ENCODE data around the gene MRPS11. TPM values are rescaled to one million over a fixed set of nuclear protein-coding genes. Genes with fewer than 3 reads are reported as not detected.

Gene MRPS11
- total RNA-seq, 1 experiment from 2014 or later, result 63.9 TPM

DNA sequence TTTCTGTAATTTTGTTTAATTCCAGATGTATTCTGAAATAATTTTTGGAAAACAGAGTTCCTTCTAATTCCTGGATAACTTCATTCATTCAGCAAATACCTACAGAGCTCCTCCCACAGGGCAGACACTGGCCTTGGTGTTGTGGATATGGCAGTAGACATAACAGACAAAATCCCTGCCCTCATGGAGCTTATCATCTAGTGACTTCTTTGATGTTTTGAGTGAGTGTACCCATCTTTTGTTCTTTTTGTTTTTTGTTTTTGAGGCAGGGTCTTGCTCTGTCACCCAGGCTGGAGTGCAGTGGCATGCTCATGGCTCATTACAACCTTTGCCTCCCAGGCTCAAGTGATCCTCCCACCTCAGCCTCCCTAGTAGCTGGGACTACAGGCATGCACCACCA lies 57.9 kb downstream of the MRPS11 start:
- BruUV-seq (replicated peaks), result no TSS peak
- ChIA-PET POLR2A (no interaction called here), CTCF (interaction anchor here (0.6 kb wide), 2 partner anchors 23 to 1124 kb away, joined by 3 read pairs; no protein-coding TSS in a partner anchor)
- no peaks in the 10 kb centered on the region for H3K27me3 Mint-ChIP-seq (ENCODE audit: insufficient read depth, unreplicated experiment)
- H3K4me1 Mint-ChIP-seq (ENCODE audit: insufficient read depth, unreplicated experiment), result no peaks in the 10 kb centered on the region
- H3K27ac Mint-ChIP-seq (ENCODE audit: low read depth, unreplicated experiment), result no peak overlapping the region
- H3K4me3 Mint-ChIP-seq (ENCODE audit: unreplicated experiment), result no peak overlapping the region
- TF ChIP-seq, protein P1, sequence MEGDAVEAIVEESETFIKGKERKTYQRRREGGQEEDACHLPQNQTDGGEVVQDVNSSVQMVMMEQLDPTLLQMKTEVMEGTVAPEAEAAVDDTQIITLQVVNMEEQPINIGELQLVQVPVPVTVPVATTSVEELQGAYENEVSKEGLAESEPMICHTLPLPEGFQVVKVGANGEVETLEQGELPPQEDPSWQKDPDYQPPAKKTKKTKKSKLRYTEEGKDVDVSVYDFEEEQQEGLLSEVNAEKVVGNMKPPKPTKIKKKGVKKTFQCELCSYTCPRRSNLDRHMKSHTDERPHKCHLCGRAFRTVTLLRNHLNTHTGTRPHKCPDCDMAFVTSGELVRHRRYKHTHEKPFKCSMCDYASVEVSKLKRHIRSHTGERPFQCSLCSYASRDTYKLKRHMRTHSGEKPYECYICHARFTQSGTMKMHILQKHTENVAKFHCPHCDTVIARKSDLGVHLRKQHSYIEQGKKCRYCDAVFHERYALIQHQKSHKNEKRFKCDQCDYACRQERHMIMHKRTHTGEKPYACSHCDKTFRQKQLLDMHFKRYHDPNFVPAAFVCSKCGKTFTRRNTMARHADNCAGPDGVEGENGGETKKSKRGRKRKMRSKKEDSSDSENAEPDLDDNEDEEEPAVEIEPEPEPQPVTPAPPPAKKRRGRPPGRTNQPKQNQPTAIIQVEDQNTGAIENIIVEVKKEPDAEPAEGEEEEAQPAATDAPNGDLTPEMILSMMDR (IDR thresholded peaks at IDR 0.05; ENCODE audit: unreplicated experiment), result no peak
- no peak for DNase-seq (ENCODE audit: unreplicated experiment)
- H3K36me3 Mint-ChIP-seq (ENCODE audit: insufficient read depth, unreplicated experiment), result peaks cover 29% of the 10 kb centered on the region
- no peaks in the 10 kb centered on the region for H3K9me3 Mint-ChIP-seq (ENCODE audit: unreplicated experiment)
- intact Hi-C loops (cut with micrococcal nuclease), result no loop called here

DNA sequence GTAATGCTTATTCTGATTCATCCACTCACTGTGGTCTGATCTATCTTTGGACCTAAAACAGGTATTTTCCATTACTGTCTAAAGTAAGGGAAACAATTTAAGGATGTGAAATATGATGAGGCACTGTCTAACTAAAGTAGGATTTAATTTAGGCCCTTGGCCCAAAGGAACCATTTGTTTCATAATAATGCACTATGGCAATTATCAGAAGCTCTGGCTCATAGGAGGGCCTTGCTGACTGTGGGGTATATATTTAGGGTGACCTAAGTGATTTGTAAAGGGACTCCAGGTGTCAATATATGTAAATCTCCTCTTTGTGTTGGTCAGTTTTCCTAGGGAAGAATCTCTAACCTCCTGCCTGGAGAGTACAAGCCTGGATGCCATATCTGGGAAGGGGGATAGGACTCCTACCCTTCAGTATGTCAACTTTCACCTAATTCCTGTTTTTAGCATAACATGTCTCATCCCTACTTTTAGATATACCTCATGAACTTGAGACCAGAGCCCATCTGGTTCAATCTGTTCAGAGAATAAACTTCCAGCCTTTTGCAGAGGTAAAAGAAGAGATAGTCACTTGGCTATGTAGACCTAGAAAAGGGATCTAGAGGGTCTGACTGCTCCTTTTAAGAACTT lies 58.9 kb downstream of the MRPS11 start:
- TF ChIP-seq, protein P1 (IDR thresholded peaks at IDR 0.05; ENCODE audit: unreplicated experiment), result no peak
- Mint-ChIP-seq H3K4me1 (ENCODE audit: insufficient read depth, unreplicated experiment) (no peaks in the 10 kb centered on the region), H3K27me3 (ENCODE audit: insufficient read depth, unreplicated experiment) (no peaks in the 10 kb centered on the region), H3K27ac (ENCODE audit: low read depth, unreplicated experiment) (no peak overlapping the region), H3K4me3 (ENCODE audit: unreplicated experiment) (no peak overlapping the region), H3K9me3 (ENCODE audit: unreplicated experiment) (no peaks in the 10 kb centered on the region), H3K36me3 (ENCODE audit: insufficient read depth, unreplicated experiment) (peaks cover 38% of the 10 kb centered on the region)
- BruUV-seq (replicated peaks), result no TSS peak
- DNase-seq (ENCODE audit: unreplicated experiment), result no peak
- ChIA-PET POLR2A (no interaction called here), CTCF (no interaction called here)
- intact Hi-C loops (cut with micrococcal nuclease), result no loop called here

DNA sequence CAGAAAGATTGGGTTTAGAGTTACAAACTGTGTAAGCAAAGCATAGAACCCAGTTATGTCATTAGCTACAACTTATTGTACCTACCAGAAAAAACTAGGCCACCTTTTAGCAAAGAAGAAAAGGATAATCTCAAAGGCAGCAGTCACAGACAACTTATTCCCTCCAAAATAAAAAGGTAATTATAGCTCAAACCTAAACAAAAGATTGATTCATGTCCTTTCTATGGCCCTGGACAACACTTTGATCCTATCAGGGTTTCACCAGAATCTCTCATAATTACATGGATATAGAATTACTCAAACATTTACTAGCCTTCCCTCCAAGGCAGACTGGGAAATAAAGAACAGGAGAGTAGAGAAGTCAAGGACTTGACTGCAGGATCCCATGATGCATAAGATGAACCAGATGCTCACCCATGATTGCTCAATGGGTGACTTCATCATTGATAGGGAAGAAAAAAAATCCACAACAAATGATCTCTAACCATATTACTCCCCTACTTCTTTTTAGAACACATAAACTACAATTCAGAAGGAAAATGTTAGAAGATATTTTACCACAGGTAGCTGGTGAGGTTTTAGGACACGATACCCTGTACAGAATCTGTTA lies 61.6 kb downstream of the MRPS11 start:
- Mint-ChIP-seq H3K4me1 (ENCODE audit: insufficient read depth, unreplicated experiment) (no peaks in the 10 kb centered on the region), H3K4me3 (ENCODE audit: unreplicated experiment) (no peak overlapping the region), H3K27me3 (ENCODE audit: insufficient read depth, unreplicated experiment) (no peaks in the 10 kb centered on the region), H3K36me3 (ENCODE audit: insufficient read depth, unreplicated experiment) (peaks cover 36% of the 10 kb centered on the region), H3K27ac (ENCODE audit: low read depth, unreplicated experiment) (no peak overlapping the region), H3K9me3 (ENCODE audit: unreplicated experiment) (no peaks in the 10 kb centered on the region)
- ChIA-PET POLR2A (interaction anchor here (1.1 kb wide), 1 partner anchor 61 kb away, joined by 3 read pairs; the partner anchor contains the start of genes MRPL46 and MRPS11), CTCF (no interaction called here)
- intact Hi-C loops (cut with micrococcal nuclease), result no loop called here
- no TSS peak for BruUV-seq (replicated peaks)
- DNase-seq (ENCODE audit: unreplicated experiment), result no peak
- TF ChIP-seq, protein P1 (IDR thresholded peaks at IDR 0.05; ENCODE audit: unreplicated experiment), result no peak

Other genes with a start within 250 kb of the MRPS11 start
- gene NTRK3, start 211.0 kb upstream of the MRPS11 start, total RNA-seq (2022), result not detected in 2 replicates
- gene MRPL46, start 320 bp upstream of the MRPS11 start, total RNA-seq (2022), result 15.4 and 23.2 TPM in 2 replicates
- gene DET1, start 79.0 kb downstream of the MRPS11 start, total RNA-seq (2022), result 5.1 and 7.6 TPM in 2 replicates
- 48.7 and 67.6 TPM in 2 replicates for gene AEN, start 153.6 kb downstream of the MRPS11 start, total RNA-seq (2022)
- 9.7 and 20.0 TPM in 2 replicates for gene ISG20, start 171.3 kb downstream of the MRPS11 start, total RNA-seq (2022)